Nucleus accumbens (tissue), 56 donors: ENCODE measurements around the gene TPM1.

ENCODE experiments used
- DNase-seq, 56 donors: peaks; one replicate each; lab custom pipeline; 2025; lab: John Stamatoyannopoulos, UW

The TPM1 gene

DNA sequence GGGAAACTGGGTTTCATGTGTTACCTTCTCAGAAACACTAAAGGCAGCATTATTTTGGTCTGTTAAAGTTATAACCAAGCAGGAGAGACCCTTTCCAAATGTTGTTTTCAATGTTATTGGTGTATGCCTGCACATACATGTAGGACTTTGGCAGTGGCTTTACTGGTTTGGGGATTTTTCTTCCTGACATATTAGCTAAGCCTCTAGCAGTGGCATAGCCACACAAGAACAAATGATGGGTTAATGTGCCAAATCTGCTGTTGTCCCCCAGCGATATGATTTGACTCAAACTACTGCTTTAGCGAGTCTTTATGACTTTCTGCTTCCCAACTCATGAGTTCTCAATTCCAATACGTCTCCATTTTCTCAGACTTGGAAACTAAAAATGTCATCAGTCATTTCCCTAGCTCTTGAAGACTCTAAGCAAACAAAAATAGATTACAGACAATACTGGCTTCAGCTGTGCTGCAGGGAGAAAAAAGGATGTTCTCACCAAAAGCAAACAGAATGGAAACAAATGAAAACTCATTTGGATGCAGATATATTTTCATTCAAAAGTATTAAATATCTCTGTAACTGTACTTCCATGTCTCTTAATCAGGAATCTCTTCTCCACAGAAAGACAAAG lies 29.6 kb downstream of the TPM1 start:
- DNase-seq = no peak

DNA sequence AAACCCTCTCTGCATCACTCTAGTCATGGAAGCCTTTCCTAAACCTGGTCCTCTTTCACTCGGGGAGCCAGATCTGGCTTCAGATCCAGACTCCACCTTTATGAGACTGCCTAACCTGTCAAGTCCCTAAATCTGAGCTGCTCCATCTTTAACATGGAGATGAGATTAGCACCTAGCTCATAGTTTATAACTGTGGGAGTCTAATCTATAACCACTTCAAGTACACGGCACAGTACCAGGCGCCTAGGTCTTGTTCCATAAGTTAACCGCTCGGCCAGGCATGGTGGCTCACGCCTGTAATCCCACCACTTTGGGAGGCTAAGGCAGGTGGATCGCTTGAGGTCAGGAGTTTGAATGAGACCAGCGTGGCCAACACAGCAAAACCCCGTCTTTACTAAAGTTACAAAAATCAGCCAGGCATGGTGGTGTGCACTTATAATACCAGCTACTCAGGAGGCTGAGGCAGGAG lies 30.3 kb downstream of the TPM1 start:
- no peak for DNase-seq

DNA sequence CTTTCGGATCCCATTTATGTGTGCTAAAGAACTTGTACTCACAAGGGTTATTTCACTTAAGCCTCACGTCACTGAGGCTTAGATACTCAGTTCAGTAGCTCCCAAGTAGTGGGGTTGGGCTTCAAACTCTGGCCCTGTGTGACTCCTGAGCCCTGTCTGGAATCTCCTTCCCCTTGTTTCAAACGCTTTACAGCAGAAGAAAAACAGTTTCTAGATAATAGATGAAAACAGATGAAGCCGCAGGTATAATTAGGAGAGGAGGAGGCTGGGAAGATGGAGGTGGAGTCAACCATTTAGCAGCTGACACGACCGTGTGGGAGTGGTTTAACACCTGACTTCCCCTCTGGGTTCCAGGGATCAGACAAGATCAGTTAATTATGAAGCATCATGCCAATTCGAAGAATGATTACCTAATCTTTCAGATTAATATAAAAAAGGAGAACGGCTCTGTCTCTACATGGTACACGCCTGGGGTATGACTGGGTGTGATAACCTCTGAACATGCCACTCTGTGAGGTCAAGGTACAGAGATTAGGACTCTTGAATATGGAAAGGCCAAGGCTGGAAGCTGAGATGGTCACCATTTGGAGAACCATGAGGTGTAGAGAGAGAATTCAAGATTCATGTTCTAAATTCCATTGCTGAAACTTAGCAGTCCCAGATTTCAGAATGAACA lies 31.1 kb downstream of the TPM1 start:
- DNase-seq = peak in 9 of 56 donors; percentile 4 to 34 (median 12)

DNA sequence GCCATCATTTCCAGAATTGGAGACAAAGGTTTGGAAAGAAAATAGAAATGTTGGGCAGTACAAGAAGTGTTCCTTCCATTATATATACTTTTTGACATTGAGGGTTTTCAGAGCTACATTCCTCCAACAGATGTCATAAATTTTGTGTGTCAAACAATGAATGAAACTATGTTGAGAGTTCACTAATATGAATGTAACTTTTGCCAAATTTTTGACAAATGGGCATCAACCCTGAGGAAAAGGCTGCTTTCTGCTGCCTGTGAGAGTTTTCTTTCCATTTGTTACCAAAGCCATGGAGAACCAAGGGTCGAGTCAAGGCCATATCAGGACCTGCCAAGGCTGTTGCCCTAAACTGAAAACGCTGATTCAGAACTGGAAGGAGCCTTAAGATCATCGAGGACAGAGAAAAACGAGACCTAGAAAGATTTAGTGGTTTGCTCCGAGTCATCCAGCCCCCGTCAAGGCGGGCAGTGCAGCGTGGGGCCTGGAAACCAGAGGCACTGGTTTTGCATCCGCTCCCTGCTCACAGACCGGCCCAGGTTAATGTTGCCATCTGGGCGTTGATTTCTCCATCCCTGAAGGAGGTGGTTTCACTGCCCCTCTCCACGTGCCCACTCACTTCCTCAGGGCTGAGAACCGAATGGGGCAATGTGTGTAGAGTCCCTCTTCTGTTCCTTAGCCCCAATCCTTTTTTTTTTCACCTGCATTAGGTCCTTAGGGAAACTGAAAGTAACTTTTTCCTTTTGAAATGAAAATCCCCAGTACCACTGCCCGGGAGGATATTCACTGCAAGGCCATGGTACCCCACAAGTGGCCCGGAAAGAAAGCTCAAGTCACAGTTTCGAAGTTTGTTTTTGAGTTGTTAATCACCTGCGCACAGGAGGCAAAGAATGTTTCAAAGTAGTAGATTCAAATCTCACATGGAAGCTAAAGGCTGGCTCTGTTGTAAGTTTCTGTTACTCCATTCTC lies 32.8 kb downstream of the TPM1 start:
- DNase-seq = no peak

DNA sequence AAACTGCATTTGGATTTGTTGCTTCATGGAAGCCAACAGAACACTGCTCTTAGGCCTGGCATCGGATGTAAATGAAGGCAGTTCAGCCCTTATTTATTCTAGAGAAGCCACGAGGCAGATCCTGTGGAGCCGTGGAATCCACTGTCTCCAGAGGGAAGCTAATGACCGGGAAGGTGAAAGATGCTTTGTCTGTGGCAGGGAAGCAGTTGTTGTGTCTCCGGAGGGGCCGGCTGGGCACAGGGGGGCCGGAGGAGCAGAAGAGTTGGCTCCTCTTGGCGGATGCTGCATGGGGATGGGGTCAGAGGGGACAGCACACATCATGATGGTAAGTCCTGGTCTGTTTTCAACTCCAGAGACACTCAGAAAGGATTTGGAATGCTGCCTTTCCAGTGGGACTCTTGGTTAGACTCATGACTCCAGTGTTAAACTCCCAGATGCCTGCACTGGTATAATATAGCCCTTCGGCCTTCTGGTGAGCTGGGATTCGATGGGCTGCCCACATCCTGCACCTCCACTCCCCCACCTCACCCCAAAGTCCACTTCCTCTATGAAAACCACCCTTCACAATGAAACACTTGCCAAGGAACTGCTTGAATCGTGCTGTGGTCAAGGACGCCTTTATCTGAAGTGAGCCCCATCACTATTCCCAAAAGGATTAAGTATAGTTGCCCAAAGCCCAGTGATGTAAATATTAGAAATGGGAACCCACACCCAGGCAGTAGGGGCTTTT lies 33.6 kb downstream of the TPM1 start:
- no peak for DNase-seq

DNA sequence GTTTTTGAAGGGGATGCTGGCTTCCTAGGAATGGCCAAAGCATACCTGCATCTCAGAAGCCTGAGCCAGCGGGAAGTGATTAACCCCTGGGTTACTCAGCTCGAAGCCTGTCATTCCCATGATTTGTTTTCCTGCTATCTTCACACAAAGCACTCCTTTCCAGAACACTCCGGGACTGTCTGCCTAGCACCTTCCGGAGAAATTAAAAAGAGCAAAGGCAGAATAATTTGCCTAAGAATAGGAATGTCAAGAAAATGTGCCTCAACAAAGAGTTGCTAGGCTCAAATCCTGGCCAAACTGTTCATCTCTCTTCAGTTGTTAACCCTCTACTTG lies 34.1 kb downstream of the TPM1 start:
- no peak for DNase-seq

DNA sequence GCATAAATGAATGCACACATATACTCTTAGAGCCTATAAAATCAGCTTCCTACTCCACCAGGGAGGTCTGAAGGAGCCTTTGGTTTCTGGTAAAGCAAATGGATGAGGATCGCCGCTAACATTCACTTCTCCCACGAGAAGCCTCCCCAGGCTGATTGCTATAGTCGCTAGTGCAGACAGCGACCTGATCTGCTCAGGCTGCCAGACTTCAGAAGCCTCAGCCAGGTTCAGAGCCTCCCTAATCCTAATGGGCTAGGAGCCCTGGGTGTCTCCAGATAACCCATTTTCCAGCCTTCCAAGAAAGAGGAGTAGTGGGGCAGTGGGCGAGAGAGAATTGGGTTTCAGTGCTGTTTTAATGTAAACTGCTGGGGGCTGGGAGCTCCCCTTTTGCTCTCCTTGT lies 35.4 kb downstream of the TPM1 start:
- DNase-seq = no peak

DNA sequence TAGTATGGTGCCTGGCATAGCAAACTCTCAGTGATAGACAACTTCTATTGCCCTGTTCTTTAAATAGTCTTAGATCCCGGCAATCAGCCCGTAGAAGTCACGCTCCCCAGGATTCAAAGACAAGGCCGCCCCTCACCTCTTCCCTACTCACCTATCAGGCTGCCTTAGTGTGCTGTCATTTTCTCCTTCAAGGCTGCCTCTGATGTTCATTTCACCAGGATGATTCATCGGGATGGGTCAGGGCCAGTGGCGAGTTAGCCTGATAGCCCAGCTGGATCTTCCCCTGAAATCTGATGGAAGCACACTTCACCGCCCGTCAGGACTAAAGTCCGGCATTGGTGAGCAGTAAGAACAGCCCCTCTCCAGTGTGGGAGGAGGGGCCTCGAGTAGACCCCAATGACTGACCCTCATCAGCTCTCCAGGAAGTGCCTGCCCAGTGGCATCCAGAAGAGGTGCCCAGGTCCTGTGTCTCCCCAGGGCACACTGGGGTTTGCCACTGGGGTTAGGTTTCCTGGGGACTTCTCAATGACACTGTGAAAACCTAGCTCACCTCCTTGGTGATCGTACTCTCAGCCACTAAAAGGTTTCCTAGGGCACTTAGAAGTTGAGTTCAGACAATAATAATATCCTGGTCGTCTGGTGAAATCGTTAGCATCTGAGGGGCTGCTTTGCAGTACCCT lies 37.5 kb downstream of the TPM1 start:
- no peak for DNase-seq

DNA sequence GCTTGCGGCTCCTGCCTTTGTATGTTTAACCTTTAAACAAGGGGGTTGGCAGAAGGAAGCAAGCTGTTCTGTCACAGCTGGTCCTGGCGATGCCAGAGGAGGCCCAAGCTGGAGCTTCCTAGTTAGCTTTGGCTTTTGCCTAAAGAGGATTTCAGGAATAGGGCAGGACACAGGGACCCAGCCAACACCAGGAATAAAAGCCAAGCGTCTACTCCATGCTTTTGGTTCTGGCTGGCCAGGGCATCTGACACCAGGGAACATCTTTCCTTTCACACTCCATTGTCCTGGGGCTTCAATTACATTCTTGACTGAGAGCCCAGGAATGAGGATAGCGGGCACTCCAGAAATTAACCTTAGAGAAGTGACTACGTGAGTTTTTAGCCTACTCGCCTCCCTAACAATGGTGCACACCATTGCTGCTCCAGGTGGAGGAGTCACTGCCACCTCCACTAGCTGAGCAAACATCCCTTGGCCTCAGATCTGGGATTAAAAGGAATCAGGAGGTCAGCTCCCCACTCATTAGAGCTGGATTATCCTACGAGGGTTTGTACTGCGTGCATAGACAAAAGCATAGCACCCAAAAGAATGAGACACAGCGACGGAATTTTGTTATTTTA lies 38.2 kb downstream of the TPM1 start:
- DNase-seq = no peak

DNA sequence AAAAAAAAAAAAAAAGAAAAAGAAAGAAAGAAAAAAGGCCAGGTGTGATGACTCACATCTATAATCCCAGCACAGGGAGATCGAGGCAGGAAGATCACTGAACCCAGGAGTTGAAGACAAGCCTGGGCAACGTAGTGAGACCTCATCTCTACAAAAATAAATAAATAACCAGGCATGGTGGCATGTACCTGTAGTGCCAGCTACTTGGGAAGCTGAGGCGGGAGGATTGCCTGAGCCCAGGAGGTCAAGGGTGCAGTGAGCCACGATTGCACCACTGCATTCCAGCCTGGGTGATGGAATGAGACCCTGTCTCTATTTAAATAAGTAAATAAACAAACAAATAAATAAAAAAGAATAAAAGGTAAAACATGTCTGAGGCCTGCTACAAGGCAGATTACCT lies 39.8 kb downstream of the TPM1 start:
- DNase-seq = no peak

DNA sequence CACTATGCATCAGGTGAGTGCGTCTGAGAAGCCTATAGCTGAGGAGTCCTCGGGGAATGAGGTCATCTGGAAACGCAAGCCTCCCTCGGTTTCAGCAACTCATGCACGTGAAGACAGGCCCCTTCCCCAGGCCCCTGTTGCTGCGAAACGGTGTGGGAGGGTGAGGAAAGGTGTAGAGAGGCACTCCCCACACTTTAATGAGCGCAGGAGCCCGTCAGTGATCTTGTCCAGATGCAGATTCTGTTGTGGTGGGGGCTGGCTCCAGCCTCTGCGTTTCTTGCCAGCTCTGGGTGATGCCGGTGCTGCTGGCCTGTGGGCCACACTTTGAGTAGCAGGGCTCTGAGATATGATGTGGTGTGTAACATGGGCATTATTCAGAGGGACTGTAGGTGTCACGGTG lies 40.5 kb downstream of the TPM1 start:
- no peak for DNase-seq

DNA sequence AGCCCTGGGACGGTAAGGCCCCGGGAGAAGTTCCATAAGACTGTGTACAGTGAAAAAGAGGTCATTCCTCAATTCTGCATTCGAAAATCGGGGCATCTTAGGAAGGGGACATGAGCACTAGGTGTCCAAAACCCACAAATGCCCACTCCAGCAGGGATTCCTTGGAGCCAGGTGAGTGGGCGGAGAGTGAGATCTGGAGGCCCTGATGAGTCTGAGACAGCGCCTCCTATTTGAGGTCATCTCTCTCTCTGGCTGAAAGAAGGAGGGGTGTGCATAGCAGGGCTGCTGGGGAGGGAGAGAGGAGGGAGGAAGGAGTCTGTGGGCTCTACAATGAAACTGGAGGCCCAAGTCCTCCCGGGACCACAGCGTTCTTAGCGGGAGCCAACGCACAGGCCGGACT lies 41.0 kb downstream of the TPM1 start:
- no peak for DNase-seq

DNA sequence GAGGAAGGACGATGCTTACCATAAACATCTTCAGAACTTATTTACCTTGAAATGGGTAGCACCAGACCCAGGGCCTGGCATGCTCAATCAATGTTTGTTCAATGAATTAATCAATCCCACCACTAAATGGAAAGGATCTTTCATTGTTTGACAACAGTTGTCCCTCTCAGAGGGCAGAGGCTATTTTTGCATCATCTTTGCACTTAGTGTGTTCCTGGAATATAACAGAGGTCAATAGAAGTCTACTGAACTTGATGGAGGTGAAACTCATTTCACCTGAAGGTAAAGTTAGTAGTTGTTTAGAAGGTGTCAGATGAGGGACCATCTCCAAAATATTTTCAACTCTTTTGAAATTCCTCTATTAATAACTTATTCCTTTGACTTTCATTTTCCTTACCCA lies 42.3 kb downstream of the TPM1 start:
- no peak for DNase-seq

DNA sequence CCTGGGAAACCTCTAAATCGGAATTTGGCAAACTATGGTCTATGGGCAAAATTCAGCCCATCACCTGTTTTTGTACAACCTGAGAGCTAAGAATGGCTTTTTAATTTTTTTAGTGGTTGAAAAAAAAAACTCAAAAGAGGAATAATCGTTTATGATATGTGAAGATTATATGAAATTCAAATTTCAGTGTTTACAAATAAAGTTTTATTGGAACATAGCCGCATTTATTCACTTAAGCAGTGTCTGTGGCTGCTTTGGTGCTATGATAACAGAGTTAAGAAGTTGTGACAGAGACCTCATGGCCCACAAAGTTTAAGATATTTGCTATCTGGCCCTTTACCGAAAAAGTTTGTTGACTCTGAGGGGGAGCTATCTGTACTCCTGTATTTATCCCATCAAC lies 42.7 kb downstream of the TPM1 start:
- no peak for DNase-seq

DNA sequence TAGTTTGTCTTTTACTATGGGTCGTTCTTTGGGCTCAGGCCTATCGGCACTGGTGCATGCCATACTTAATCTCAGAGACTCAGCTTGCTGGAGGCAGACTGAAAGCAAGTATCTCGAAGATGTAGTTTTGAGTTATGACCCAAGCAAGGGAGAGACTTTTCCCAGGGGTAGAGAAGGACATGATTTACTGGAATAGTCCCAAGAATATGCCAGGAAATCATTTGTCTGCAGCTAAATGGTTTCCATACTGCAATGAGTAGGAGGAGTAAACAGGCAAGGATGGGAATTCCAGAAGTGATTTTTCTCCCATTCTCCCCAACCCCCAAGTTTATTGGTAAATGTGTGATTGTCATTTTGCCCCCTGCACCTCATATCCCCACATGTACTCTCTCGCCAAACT lies 43.7 kb downstream of the TPM1 start:
- no peak for DNase-seq

DNA sequence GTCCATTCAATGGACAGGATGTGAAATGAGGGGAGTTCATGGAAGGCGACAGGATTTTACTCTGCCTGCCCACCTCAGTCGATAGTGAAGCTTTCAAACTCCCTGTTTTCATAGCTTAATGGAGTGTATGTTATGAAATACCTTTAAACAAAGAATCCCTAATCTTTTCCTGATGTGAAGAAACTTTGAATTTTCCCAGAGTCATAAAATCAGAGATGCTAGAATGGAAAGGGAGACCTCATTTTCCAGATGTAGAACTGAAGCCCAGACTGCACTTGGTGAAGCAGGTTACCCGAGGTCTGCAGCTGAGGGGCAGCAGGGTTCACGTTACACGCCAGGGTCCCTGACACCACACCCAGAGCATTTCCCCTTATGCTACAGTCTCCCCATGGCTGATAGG lies 44.4 kb downstream of the TPM1 start:
- DNase-seq = no peak

DNA sequence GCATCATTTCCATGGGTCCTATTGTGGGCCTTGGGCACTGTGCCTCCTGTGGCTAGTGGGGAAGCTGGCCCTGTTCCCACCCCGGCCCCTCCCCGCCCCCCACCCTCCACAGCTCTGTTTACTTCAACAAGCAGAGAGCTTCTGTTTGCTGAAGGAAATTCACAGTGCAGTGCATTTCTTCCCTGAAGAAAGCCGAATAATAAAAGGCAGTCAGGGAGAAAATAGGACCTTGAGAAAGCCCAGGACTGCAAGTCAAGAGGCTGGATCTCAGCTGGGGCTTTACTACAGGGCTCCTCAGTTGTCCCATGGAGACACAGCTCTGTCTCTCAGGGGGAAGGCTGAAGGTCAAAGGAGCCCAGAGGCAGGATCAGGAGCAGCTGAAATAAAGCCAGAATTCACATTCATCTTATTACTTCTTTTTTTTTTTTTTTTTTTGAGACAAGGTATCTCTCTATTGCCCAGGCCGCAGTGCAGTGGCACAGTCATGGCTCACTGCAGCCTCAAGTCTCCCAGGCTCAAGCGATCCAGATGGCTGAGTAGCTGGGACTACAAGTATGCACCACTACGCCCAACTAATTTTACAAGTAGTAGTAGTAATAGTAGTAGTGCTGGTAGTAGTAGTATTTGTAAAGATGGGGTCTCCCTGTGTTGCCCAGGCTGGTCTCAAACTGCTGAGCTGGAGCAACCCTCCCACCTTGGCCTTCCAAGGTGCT lies 46.1 kb downstream of the TPM1 start:
- no peak for DNase-seq

DNA sequence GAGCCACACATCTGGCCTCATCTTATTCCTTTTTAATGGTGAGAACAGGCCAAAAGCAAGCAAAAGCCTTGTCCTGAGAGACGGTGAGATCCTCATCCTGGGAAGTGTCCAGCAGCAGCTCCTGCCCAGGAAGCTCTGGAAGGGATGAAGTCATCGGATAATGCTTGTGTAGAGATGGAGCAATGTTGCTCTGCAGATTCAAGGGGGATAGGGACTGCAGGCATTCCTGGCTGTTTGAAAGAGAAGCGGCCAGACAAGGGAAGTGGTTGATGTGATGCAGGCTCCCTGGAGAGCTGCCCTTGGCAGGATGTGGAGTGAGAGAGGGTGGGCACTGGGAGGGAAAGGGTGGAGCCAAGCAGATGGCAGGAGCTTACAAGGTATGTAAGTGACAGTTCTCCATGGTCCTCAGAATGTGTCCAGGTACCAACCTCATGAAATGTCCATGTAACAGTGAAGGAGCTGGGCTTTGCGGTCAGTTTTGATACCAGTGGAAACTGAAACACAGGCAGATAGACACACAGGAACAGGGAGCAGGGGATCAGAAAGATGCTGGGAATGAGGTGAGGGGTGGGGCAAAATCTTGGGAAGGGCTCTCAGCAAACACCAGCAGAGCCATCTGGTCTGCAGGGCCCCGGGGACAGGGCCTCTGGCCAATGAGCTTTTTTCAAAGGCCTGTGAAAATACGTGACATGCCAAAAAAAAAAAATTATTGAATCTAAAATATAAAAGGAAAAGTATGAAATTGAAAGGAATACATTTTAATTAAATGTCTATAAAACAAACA lies 46.9 kb downstream of the TPM1 start:
- DNase-seq = no peak
